Right lobe of liver (tissue), 6 donors: ENCODE measurements around the gene DPP10. TPM values are rescaled to one million over a fixed set of nuclear protein-coding genes. Genes with fewer than 3 reads are reported as not detected.
"Not testable (repeated sequence)": the region's sequence is repeated elsewhere in the genome, so short reads cannot be mapped to it uniquely, and the experiment has no call there.

Source experiments
- ATAC-seq, 4 donors: fragments of 200-7000 bp; cut with Tn5 transposase; one replicate each; pipeline ENCODE4 v1.9.1; 2020; ENCODE audit warnings: mild to moderate bottlenecking in 4 of 4, moderate library complexity in 4 of 4
- DNase-seq, 3 donors: peaks; one replicate each; pipeline ENCODE4 v3.0.0-alpha.2; 2020
- H3K27ac ChIP-seq, 3 donors: fragments of 200-600 bp; one replicate each; pipeline ENCODE4 v1.8.0; 2022
- H3K27me3 ChIP-seq, 2 donors: fragments of 200-600 bp; one replicate each; pipeline ENCODE4 v1.8.0; 2022
- H3K36me3 ChIP-seq, 4 donors: fragments of 200-600 bp; sonication (generic) in 1 of 4; one replicate each; pipeline versions ENCODE4 v1.5.1 to v1.8.0; 2017 to 2022; ENCODE audit warnings: control low read depth in 1 of 4
- H3K4me1 ChIP-seq, 4 donors: fragments of 200-600 bp; sonication (generic) in 1 of 4; one replicate each; pipeline versions ENCODE4 v1.5.1 to v1.8.0; 2017 to 2022; ENCODE audit warnings: control low read depth in 1 of 4
- H3K4me3 ChIP-seq, 3 donors: fragments of 200-600 bp; one replicate each; pipeline ENCODE4 v1.8.0; 2022
- H3K9me3 ChIP-seq, 4 donors: fragments of 200-600 bp; sonication (generic) in 1 of 4; one replicate each; pipeline versions ENCODE4 v1.5.1 to v1.8.0; 2017 to 2022; ENCODE audit warnings: control low read depth in 1 of 4
- CTCF ChIP-seq, 4 donors: fragments of 200-600 bp in 3 of 4; fragments of 450-650 bp in 1 of 4; IDR thresholded peaks; one replicate each; pipeline versions ENCODE4 v1.5.1 to v1.8.0; 2016 to 2022; ENCODE audit warnings: antibody characterized with exemption in 4 of 4, mild to moderate bottlenecking in 2 of 4
- POLR2A ChIP-seq: fragments of 450-650 bp; IDR thresholded peaks from one replicate; pipeline ENCODE4 v1.6.1; 2017; ENCODE audit warnings: antibody characterized with exemption, mild to moderate bottlenecking
- WGBS: methylation state at CpG from one replicate; pipeline ENCODE4 v1.1.6; 2018; ENCODE audit warnings: low coverage, low lambda C conversion rate; ENCODE audit not compliant: insufficient coverage; ENCODE audit errors: missing lambda C conversion rate; 5-methylcytosine and 5-hydroxymethylcytosine counted together
- intact Hi-C, 2 donors: fragments of 100-400 bp; cut with DNase I; formaldehyde crosslinking; loops; one replicate each; pipeline versions ENCODE4 v1.11.2 to v1.14.1; 2022
- total RNA-seq, 6 experiments: library from RNA; depleted of rRNA in 2 of 6; stranded (reverse); fragments of >200 nt in 2 of 6; fragmentation: NEBNext Ultra II Directional in 3 of 6; extraction: Animal tissue kit (Norgen Biotek cat#: 25700) in 3 of 6; gene quantifications; one replicate each; pipeline versions ENCODE4 v1.1.0 to v1.2.4, GENCODE V29; 2016 to 2023
- donor health status: DM: no; HTN: yes; CAD: no.
- donor health status: DM: no; HTN: no; CAD: no.
- donor health status: DM: no; HTN: no; CAD: no.
- donor health status: DM: no; HTN: yes; CAD: no.
- donor health status: DM: no; HTN: yes; CAD: no.

The DPP10 gene
- total RNA-seq, 6 experiments from 2014 or later = 0.09 to 0.19 (median 0.15) TPM; not detected in 2

GRCh38 chr2:114742245-114742644 lies 299.8 kb downstream of the DPP10 start:
- no peaks in the 10 kb centered on the region for H3K4me1 ChIP-seq
- ATAC-seq (no peak), DNase-seq (no peak)
- no peaks in the 10 kb centered on the region for H3K36me3 ChIP-seq
- TF ChIP-seq POLR2A = no peak
- TF ChIP-seq CTCF (IDR thresholded peaks at IDR 0.05) = no peak
- H3K9me3 ChIP-seq = no peaks in the 10 kb centered on the region
- WGBS = 33% methylated on average over 1 of the region's 1 CpG
- no peak overlapping the region for H3K4me3 ChIP-seq
- intact Hi-C loops = no loop called here
- no peaks in the 10 kb centered on the region for H3K27me3 ChIP-seq
- no peak overlapping the region for H3K27ac ChIP-seq

- Histone ChIP-seq H3K36me3 (no peaks in the 10 kb centered on the region), H3K27me3 (no peaks in the 10 kb centered on the region), H3K4me1 (no peaks in the 10 kb centered on the region), H3K4me3 (no peak overlapping the region), H3K27ac (no peak overlapping the region), H3K9me3 (no peaks in the 10 kb centered on the region)
- no peak for DNase-seq
- WGBS = no CpG with 5 or more reads among the region's 2 CpGs
- intact Hi-C loops = no loop called here
- ATAC-seq = no peak
- no peak for TF ChIP-seq CTCF (IDR thresholded peaks at IDR 0.05)
- TF ChIP-seq POLR2A = no peak
These were observed 303.3 kb downstream of the DPP10 start for GRCh38 chr2:114745700-114746099.

- ATAC-seq, H3K27me3 ChIP-seq, H3K4me3 ChIP-seq, H3K4me1 ChIP-seq, H3K27ac ChIP-seq, intact Hi-C loops, H3K36me3 ChIP-seq, DNase-seq, H3K9me3 ChIP-seq: not testable (repeated sequence)
- WGBS = 51% methylated on average over 4 of the region's 5 CpGs
These were observed 305.7 kb downstream of the DPP10 start for GRCh38 chr2:114748175-114748574.

- no peak overlapping the region for H3K4me3 ChIP-seq
- no peaks in the 10 kb centered on the region for H3K27me3 ChIP-seq
- intact Hi-C loops = no loop called here
- TF ChIP-seq CTCF (IDR thresholded peaks at IDR 0.05) (no peak), POLR2A (no peak)
- H3K9me3 ChIP-seq = no peaks in the 10 kb centered on the region
- 70% methylated on average over 4 of the region's 4 CpGs for WGBS
- H3K27ac ChIP-seq = no peak overlapping the region
- DNase-seq (no peak), ATAC-seq (no peak)
- H3K4me1 ChIP-seq = no peaks in the 10 kb centered on the region
- H3K36me3 ChIP-seq = no peaks in the 10 kb centered on the region
These were observed 310.0 kb downstream of the DPP10 start for GRCh38 chr2:114752425-114752824.

GRCh38 chr2:114753145-114753544 lies 310.7 kb downstream of the DPP10 start:
- no peak for DNase-seq
- 15% methylated on average over 2 of the region's 2 CpGs for WGBS
- TF ChIP-seq POLR2A (no peak), CTCF (IDR thresholded peaks at IDR 0.05) (no peak)
- ATAC-seq = peak; percentile 40 to 89 (median 60)
- intact Hi-C loops = no loop called here
- Histone ChIP-seq H3K4me1 (no peaks in the 10 kb centered on the region), H3K27ac (no peak overlapping the region), H3K36me3 (no peaks in the 10 kb centered on the region), H3K27me3 (no peaks in the 10 kb centered on the region), H3K4me3 (no peak overlapping the region), H3K9me3 (no peaks in the 10 kb centered on the region)
